ENCODE data around the gene AURKA.

Gene AURKA

GRCh38 chr20:56343861-56344381 lies 48.1 kb downstream of the AURKA start:
- no peak for TF ChIP-seq CREB1 (IDR thresholded peaks at IDR 0.05; ENCODE audit: low read depth)
- TF ChIP-seq EGR1 (IDR thresholded peaks at IDR 0.05), result no peak
- no peak for TF ChIP-seq TAF1 (IDR thresholded peaks at IDR 0.05; ENCODE audit: low read depth)
- no peak for TF ChIP-seq TEAD4 (IDR thresholded peaks at IDR 0.05)
- no peak for TF ChIP-seq TCF12 (IDR thresholded peaks at IDR 0.05; ENCODE audit: low read depth)
- TF ChIP-seq YY1 (IDR thresholded peaks at IDR 0.05; ENCODE audit: low read depth), result no peak
- TF ChIP-seq MAX (IDR thresholded peaks at IDR 0.05), result no peak
- no peak for TF ChIP-seq CEBPB (IDR thresholded peaks at IDR 0.05)
- TF ChIP-seq REST (IDR thresholded peaks at IDR 0.05; ENCODE audit: low read depth), result no peak
- no peak for TF ChIP-seq EP300 (IDR thresholded peaks at IDR 0.05; ENCODE audit: borderline replicate concordance)
- no peak for TF ChIP-seq USF1 (IDR thresholded peaks at IDR 0.05)
- no peak for TF ChIP-seq NFIC (IDR thresholded peaks at IDR 0.05)
- peak; percentile 76 for TF ChIP-seq RAD21 (IDR thresholded peaks at IDR 0.05; ENCODE audit: low read depth)
- peak; percentile 67; the same call in 1 of the 2 replicates for TF ChIP-seq ZBTB7A (IDR thresholded peaks at IDR 0.05; ENCODE audit: low read depth)
- no peak for TF ChIP-seq FOXM1 (IDR thresholded peaks at IDR 0.05; ENCODE audit: borderline replicate concordance, low read depth)

GRCh38 chr20:56342783-56343182 lies 49.2 kb downstream of the AURKA start:
- TF ChIP-seq TAF1 (IDR thresholded peaks at IDR 0.05; ENCODE audit: low read depth) (no peak), NFIC (IDR thresholded peaks at IDR 0.05) (no peak), MAX (IDR thresholded peaks at IDR 0.05) (no peak), TEAD4 (IDR thresholded peaks at IDR 0.05) (no peak), RAD21 (IDR thresholded peaks at IDR 0.05; ENCODE audit: low read depth) (no peak), EGR1 (IDR thresholded peaks at IDR 0.05) (no peak), YY1 (IDR thresholded peaks at IDR 0.05; ENCODE audit: low read depth) (no peak), CEBPB (IDR thresholded peaks at IDR 0.05) (no peak), TCF12 (IDR thresholded peaks at IDR 0.05; ENCODE audit: low read depth) (no peak), USF1 (IDR thresholded peaks at IDR 0.05) (no peak), FOXM1 (IDR thresholded peaks at IDR 0.05; ENCODE audit: borderline replicate concordance, low read depth) (no peak), ZBTB7A (IDR thresholded peaks at IDR 0.05; ENCODE audit: low read depth) (no peak), CREB1 (IDR thresholded peaks at IDR 0.05; ENCODE audit: low read depth) (no peak)

GRCh38 chr20:56328861-56329260 lies 63.2 kb downstream of the AURKA start:
- no peak for TF ChIP-seq EP300 (IDR thresholded peaks at IDR 0.05; ENCODE audit: borderline replicate concordance)
- TF ChIP-seq TAF1 (IDR thresholded peaks at IDR 0.05; ENCODE audit: low read depth), result no peak
- no peak for TF ChIP-seq EGR1 (IDR thresholded peaks at IDR 0.05)
- no peak for TF ChIP-seq YY1 (IDR thresholded peaks at IDR 0.05; ENCODE audit: low read depth)
- peak; percentile 86 for TF ChIP-seq REST (IDR thresholded peaks at IDR 0.05; ENCODE audit: low read depth)
- no peak for TF ChIP-seq TEAD4 (IDR thresholded peaks at IDR 0.05)
- TF ChIP-seq FOXM1 (IDR thresholded peaks at IDR 0.05; ENCODE audit: borderline replicate concordance, low read depth), result no peak
- TF ChIP-seq CREB1 (IDR thresholded peaks at IDR 0.05; ENCODE audit: low read depth), result no peak

- TF ChIP-seq TAF1 (IDR thresholded peaks at IDR 0.05; ENCODE audit: low read depth) (no peak), EP300 (IDR thresholded peaks at IDR 0.05; ENCODE audit: borderline replicate concordance) (no peak), ZBTB7A (IDR thresholded peaks at IDR 0.05; ENCODE audit: low read depth) (no peak), NFIC (IDR thresholded peaks at IDR 0.05) (no peak)
These were observed 67.2 kb downstream of the AURKA start for GRCh38 chr20:56324806-56325205.

- TF ChIP-seq NFIC (IDR thresholded peaks at IDR 0.05) (no peak), TCF12 (IDR thresholded peaks at IDR 0.05; ENCODE audit: low read depth) (no peak), TEAD4 (IDR thresholded peaks at IDR 0.05) (no peak), ZBTB7A (IDR thresholded peaks at IDR 0.05; ENCODE audit: low read depth) (no peak), REST (IDR thresholded peaks at IDR 0.05; ENCODE audit: low read depth) (no peak), YY1 (IDR thresholded peaks at IDR 0.05; ENCODE audit: low read depth) (no peak)
These were observed 68.4 kb downstream of the AURKA start for GRCh38 chr20:56323656-56324055.

All from Ishikawa (cell line).